Suprapubic skin (tissue), 4 donors: ENCODE measurements around the gene ALG5. TPM values are rescaled to one million over a fixed set of nuclear protein-coding genes. Genes with fewer than 3 reads are reported as not detected.

ENCODE experiments used
- DNase-seq, 2 donors: peaks; one replicate each; pipeline ENCODE4 v3.0.0-alpha.2; 2019; ENCODE audit warnings: low spot score in 2 of 2
- H3K27ac ChIP-seq: fragments of 200-600 bp; sonication (generic); one replicate; pipeline ENCODE4 v1.5.1; 2019
- H3K27me3 ChIP-seq: fragments of 200-600 bp; sonication (generic); one replicate; pipeline ENCODE4 v1.5.1; 2019
- H3K36me3 ChIP-seq: fragments of 200-600 bp; sonication (generic); one replicate; pipeline ENCODE4 v1.5.1; 2019
- H3K4me1 ChIP-seq: fragments of 200-600 bp; sonication (generic); one replicate; pipeline ENCODE4 v1.5.1; 2019
- H3K4me3 ChIP-seq: fragments of 200-600 bp; sonication (generic); one replicate; pipeline ENCODE4 v1.5.1; 2019; ENCODE audit warnings: mild to moderate bottlenecking
- H3K9me3 ChIP-seq: fragments of 200-600 bp; sonication (generic); one replicate; pipeline ENCODE4 v1.5.1; 2019
- CTCF ChIP-seq, 2 donors: fragments of 200-600 bp in 1 of 2; fragments of 450-650 bp in 1 of 2; sonication (generic) in 1 of 2; IDR thresholded peaks; one replicate each; pipeline ENCODE4 v1.5.1; 2016 to 2019; ENCODE audit warnings: antibody characterized with exemption in 2 of 2, mild to moderate bottlenecking in 1 of 2, moderate library complexity in 1 of 2
- EP300 ChIP-seq: sonication (generic); formaldehyde crosslinking; IDR thresholded peaks from one replicate; pipeline ENCODE4 v1.6.1; 2017; ENCODE audit warnings: antibody characterized with exemption
- POLR2A ChIP-seq, 2 donors: fragments of 450-650 bp; IDR thresholded peaks; one replicate each; pipeline ENCODE4 v1.6.1; 2017; ENCODE audit warnings: antibody characterized with exemption in 2 of 2, mild to moderate bottlenecking in 2 of 2, moderate library complexity in 2 of 2
- POLR2AphosphoS5 ChIP-seq, 3 donors: sonication (generic); formaldehyde crosslinking; IDR thresholded peaks; one replicate each; pipeline ENCODE4 v1.6.1; 2017; ENCODE audit warnings: antibody characterized with exemption in 3 of 3
- WGBS: methylation state at CpG from one replicate; pipeline ENCODE4 v1.1.5; 2018; 5-methylcytosine and 5-hydroxymethylcytosine counted together
- total RNA-seq, 4 donors: library from RNA; depleted of rRNA; stranded (reverse); fragments of >200 nt; gene quantifications; one replicate each; pipeline ENCODE4 v1.1.0, GENCODE V29; 2016

ALG5 gene
- total RNA-seq, 4 donors from 2014 or later = 9.3 to 20.6 (median 16.7) TPM

DNA sequence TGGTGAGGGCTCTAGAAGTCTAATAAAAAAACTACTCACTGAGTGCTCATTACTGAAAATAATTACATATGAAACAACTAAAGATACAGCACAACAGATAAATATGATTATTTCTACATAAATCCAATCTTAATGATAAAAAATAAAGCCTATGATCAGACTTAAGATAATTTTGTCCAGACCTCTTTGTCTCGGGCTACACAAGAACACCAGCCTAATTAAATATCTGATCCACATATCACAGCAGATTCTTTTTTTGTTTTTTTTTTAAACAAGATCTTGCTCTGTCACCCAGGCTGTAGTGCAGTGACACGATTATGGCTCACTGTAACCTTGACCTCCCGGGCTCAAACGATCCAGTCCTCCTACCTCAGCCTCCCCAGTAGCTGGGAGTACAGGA, 48.8 kb downstream of the ALG5 start:
- TF ChIP-seq POLR2AphosphoS5 (IDR thresholded peaks at IDR 0.05) (no peak), POLR2A (IDR thresholded peaks at IDR 0.05) (no peak), CTCF (IDR thresholded peaks at IDR 0.05) (no peak), EP300 (no peak)
- WGBS = 87% methylated on average over 4 of the region's 4 CpGs
- Histone ChIP-seq H3K27me3 (no peaks in the 10 kb centered on the region), H3K36me3 (peaks cover 16% of the 10 kb centered on the region), H3K4me1 (no peaks in the 10 kb centered on the region), H3K27ac (no peak overlapping the region), H3K9me3 (no peaks in the 10 kb centered on the region), H3K4me3 (no peak overlapping the region)
- no peak for DNase-seq

DNA sequence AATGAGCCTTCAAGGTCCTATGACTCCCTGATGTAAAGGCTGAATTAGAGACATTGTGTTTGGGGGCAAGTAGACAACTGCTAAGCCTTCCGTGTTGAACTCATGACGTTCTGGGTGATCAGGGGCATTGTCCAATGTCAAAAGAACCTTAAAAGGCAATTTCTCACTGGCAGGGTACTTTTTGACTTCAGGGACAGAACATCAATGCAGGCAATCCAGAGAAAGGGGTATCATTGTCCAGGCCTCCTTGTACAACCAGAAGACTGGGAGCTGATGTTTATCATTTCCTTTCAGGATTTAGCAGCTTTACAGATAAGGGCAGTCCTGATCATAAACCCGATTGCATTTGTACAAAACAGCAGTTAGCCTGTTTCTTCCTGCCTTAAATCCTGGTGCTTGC, 54.1 kb downstream of the ALG5 start:
- Histone ChIP-seq H3K27ac (no peak overlapping the region), H3K9me3 (no peaks in the 10 kb centered on the region), H3K4me1 (no peaks in the 10 kb centered on the region), H3K4me3 (no peak overlapping the region), H3K27me3 (no peaks in the 10 kb centered on the region), H3K36me3 (peaks cover 8% of the 10 kb centered on the region)
- WGBS = 50% methylated on average over 3 of the region's 3 CpGs
- TF ChIP-seq POLR2A (IDR thresholded peaks at IDR 0.05) (no peak), EP300 (no peak), POLR2AphosphoS5 (IDR thresholded peaks at IDR 0.05) (no peak), CTCF (IDR thresholded peaks at IDR 0.05) (no peak)
- no peak for DNase-seq

DNA sequence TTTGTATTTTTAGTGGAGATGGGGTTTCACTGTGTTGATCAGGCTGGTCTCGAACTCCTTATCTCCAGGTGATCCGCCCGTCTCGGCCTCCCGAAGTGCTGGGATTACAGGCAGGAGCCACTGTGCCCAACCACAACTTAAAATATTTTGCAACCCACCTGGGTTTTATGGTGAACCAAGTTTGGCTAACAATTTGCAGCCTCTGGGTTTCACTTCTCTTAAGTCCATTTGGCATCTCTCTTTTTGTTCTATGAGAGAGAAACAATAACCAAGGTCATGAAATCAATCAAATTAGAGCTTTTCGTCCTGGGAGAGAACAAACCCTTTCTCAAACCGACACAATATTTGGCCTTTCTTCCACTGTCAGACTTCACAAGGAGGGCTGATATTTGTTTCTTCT, 73.5 kb downstream of the ALG5 start:
- WGBS = 76% methylated on average over 7 of the region's 7 CpGs

GRCh38 chr13:36924001-36924400, 75.1 kb downstream of the ALG5 start:
- no peak for TF ChIP-seq CTCF (IDR thresholded peaks at IDR 0.05)
- no peak for TF ChIP-seq EP300
- TF ChIP-seq POLR2AphosphoS5 (IDR thresholded peaks at IDR 0.05) = no peak
- no peak for TF ChIP-seq POLR2A (IDR thresholded peaks at IDR 0.05)
- 71% methylated on average over 3 of the region's 3 CpGs for WGBS
- DNase-seq = no peak

More for the DNA sequence above, 73.5 kb downstream of the ALG5 start:
- H3K36me3 ChIP-seq = no peaks in the 10 kb centered on the region
- DNase-seq = no peak
- H3K4me3 ChIP-seq = no peak overlapping the region
- TF ChIP-seq POLR2A (IDR thresholded peaks at IDR 0.05) (no peak), EP300 (no peak), POLR2AphosphoS5 (IDR thresholded peaks at IDR 0.05) (no peak), CTCF (IDR thresholded peaks at IDR 0.05) (no peak)
- H3K27me3 ChIP-seq = no peaks in the 10 kb centered on the region
- H3K27ac ChIP-seq = no peak overlapping the region
- no peaks in the 10 kb centered on the region for H3K9me3 ChIP-seq
- H3K4me1 ChIP-seq = no peaks in the 10 kb centered on the region

GRCh38 chr13:36921631-36922301, 77.4 kb downstream of the ALG5 start:
- Histone ChIP-seq H3K9me3 (no peaks in the 10 kb centered on the region), H3K27me3 (no peaks in the 10 kb centered on the region), H3K27ac (no peak overlapping the region), H3K4me3 (no peak overlapping the region), H3K36me3 (no peaks in the 10 kb centered on the region), H3K4me1 (peaks cover 8% of the 10 kb centered on the region)
- TF ChIP-seq CTCF (IDR thresholded peaks at IDR 0.05) (no peak), POLR2AphosphoS5 (IDR thresholded peaks at IDR 0.05) (no peak), EP300 (no peak), POLR2A (IDR thresholded peaks at IDR 0.05) (no peak)
- DNase-seq = no peak
- 68% methylated on average over 10 of the region's 10 CpGs for WGBS

More at GRCh38 chr13:36924001-36924400, 75.1 kb downstream of the ALG5 start:
- peaks cover 5% of the 10 kb centered on the region for H3K4me1 ChIP-seq
- H3K27ac ChIP-seq = no peak overlapping the region
- H3K27me3 ChIP-seq = no peaks in the 10 kb centered on the region
- no peak overlapping the region for H3K4me3 ChIP-seq
- no peaks in the 10 kb centered on the region for H3K9me3 ChIP-seq
- no peaks in the 10 kb centered on the region for H3K36me3 ChIP-seq
